Measurements from ENCODE around the gene CLDN4. TPM values are rescaled to one million over a fixed set of nuclear protein-coding genes. Genes with fewer than 3 reads are reported as not detected.

Gene CLDN4
- total and polyA plus RNA-seq, 9 of the 15 experiments (the other 6 are each of a cell fraction or from before 2014, with no cell fraction given), result 0.05 to 0.60 (median 0.06) TPM; not detected in 3

DNA sequence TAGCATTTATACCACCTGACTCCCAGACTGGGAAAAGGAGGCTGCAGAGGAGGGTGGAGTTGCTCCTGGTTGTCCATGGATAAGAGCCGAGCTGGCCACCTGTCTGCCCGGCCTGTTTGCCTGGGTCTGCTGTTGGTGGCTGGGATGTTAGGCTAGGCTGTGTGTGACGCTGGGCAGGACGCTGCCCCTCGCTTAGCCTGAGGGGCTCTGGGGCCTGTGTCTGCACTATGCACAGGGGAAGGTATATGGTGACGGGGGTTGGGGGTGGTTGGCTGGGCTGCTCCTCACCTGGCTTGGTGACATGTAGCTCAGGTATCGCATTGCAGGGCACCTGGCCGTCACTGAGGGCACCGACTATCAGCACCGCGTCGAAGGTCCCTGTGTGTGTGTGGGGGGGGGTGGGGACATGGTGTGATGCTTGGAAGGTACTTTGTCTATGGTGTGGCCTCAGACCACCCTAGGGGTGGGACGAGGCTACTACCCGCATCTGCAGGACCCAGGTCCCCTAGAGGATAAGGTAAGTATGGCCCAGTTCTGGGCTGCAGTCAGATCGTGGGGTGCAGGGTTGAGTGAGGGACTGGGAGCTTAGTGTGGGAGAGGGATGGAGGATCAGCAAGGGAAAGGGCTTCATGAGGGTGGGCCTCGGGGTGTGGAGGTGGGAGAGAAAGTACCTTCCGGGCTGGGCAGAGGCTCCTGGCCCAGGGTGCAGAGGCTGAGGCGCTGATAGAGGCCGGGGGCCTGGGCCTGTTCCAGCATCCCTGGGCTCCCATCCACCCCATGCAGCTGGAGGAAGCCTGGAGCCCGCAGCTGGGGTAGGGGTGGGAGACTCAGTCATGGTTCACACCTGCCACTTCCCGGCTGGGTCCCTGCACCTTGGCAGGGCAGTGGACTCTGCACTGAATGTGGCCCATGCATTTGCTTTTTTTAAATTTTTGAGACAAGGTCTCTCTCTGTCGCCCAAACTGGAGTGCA, 9.2 kb downstream of the CLDN4 start (continued):
- TF ChIP-seq MGA (IDR thresholded peaks at IDR 0.05), result no peak
- TF ChIP-seq, protein P1, sequence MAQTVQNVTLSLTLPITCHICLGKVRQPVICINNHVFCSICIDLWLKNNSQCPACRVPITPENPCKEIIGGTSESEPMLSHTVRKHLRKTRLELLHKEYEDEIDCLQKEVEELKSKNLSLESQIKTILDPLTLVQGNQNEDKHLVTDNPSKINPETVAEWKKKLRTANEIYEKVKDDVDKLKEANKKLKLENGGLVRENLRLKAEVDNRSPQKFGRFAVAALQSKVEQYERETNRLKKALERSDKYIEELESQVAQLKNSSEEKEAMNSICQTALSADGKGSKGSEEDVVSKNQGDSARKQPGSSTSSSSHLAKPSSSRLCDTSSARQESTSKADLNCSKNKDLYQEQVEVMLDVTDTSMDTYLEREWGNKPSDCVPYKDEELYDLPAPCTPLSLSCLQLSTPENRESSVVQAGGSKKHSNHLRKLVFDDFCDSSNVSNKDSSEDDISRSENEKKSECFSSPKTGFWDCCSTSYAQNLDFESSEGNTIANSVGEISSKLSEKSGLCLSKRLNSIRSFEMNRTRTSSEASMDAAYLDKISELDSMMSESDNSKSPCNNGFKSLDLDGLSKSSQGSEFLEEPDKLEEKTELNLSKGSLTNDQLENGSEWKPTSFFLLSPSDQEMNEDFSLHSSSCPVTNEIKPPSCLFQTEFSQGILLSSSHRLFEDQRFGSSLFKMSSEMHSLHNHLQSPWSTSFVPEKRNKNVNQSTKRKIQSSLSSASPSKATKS (CRISPR knock-in tag; IDR thresholded peaks at IDR 0.05), result no peak

Measured in K562 (cell line).